BJ (cell line): Measurements from ENCODE around the gene FAM83G. TPM values are rescaled to one million over a fixed set of nuclear protein-coding genes. Genes with fewer than 3 reads are reported as not detected.
"Not testable (repeated sequence)": the region's sequence is repeated elsewhere in the genome, so short reads cannot be mapped to it uniquely, and the experiment has no call there.

Experiments used
- CTCF ChIA-PET: fragments of 350-600 bp; formaldehyde crosslinking; extraction: SDS; loops from one replicate; lab custom pipeline; 2021; ENCODE audit warnings: antibody characterized with exemption, inconsistent platforms; lab: Yijun Ruan, JAX
- POLR2A ChIA-PET: fragments of 300-600 bp; sonication (Branson Sonifier 250); formaldehyde crosslinking; extraction: SDS; loops from one replicate; lab custom pipeline; 2021; ENCODE audit warnings: antibody characterized with exemption; lab: Charles Lee
- DNase-seq: peaks from one replicate; pipeline ENCODE4 v3.0.0-alpha.2; 2011; ENCODE audit warnings: low read depth
- H3K27me3 ChIP-seq: 2 replicates; pipeline ENCODE4 v1.6.0; 2011; ENCODE audit warnings: low read length; ENCODE audit not compliant: control insufficient read depth, insufficient read depth
- H3K36me3 ChIP-seq: 2 replicates; pipeline ENCODE4 v1.5.1; 2011; ENCODE audit warnings: low read length; ENCODE audit not compliant: control insufficient read depth, insufficient read depth
- H3K4me3 ChIP-seq: 2 replicates; pipeline ENCODE4 v1.5.1; 2011; ENCODE audit warnings: low read depth, mild to moderate bottlenecking, control low read depth, low read length
- polyA plus RNA-seq: library from polyadenylated mRNA; depleted of rRNA; stranded (reverse); fragments of >200 nt; gene quantifications from 2 replicates; pipeline ENCODE4 v1.2.3, GENCODE V29; 2011
- TF ChIP-seq, protein P1 (sequence below): IDR thresholded peaks from 2 replicates; pipeline ENCODE4 v1.5.1; 2011; ENCODE audit warnings: low read depth, mild to moderate bottlenecking, control low read depth, inconsistent platforms, low read length, moderate library complexity; ENCODE audit not compliant: insufficient read depth

The FAM83G gene
- polyA plus RNA-seq, 1 experiment: 10.3 TPM

- TF ChIP-seq, protein P1, sequence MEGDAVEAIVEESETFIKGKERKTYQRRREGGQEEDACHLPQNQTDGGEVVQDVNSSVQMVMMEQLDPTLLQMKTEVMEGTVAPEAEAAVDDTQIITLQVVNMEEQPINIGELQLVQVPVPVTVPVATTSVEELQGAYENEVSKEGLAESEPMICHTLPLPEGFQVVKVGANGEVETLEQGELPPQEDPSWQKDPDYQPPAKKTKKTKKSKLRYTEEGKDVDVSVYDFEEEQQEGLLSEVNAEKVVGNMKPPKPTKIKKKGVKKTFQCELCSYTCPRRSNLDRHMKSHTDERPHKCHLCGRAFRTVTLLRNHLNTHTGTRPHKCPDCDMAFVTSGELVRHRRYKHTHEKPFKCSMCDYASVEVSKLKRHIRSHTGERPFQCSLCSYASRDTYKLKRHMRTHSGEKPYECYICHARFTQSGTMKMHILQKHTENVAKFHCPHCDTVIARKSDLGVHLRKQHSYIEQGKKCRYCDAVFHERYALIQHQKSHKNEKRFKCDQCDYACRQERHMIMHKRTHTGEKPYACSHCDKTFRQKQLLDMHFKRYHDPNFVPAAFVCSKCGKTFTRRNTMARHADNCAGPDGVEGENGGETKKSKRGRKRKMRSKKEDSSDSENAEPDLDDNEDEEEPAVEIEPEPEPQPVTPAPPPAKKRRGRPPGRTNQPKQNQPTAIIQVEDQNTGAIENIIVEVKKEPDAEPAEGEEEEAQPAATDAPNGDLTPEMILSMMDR: no peak
- no peak overlapping the region for H3K4me3 ChIP-seq
- peaks cover 1% of the 10 kb centered on the region; the same call in 1 of the 2 replicates for H3K27me3 ChIP-seq
- ChIA-PET POLR2A (no interaction called here), CTCF (no interaction called here)
- no peak for DNase-seq
- no peaks in the 10 kb centered on the region for H3K36me3 ChIP-seq
These were observed 48.0 kb downstream of the FAM83G start for GRCh38 chr17:18956581-18956980.

- POLR2A ChIA-PET, H3K36me3 ChIP-seq, H3K27me3 ChIP-seq, CTCF ChIA-PET, DNase-seq, H3K4me3 ChIP-seq: not testable (repeated sequence)
These were observed 48.5 kb downstream of the FAM83G start for GRCh38 chr17:18956021-18956420.

- no peak overlapping the region for H3K4me3 ChIP-seq
- peaks cover 7% of the 10 kb centered on the region; the same call in 1 of the 2 replicates for H3K27me3 ChIP-seq
- DNase-seq: no peak
- CTCF ChIA-PET: interaction anchor here (0.6 to 1.1 kb wide), 2 partner anchors 10 to 12 kb away, joined by 3 read pairs; no protein-coding TSS in a partner anchor
- TF ChIP-seq, protein P1: no peak
- POLR2A ChIA-PET: no interaction called here
- H3K36me3 ChIP-seq: no peaks in the 10 kb centered on the region
These were observed 49.6 kb downstream of the FAM83G start for GRCh38 chr17:18955009-18955408.

DNA sequence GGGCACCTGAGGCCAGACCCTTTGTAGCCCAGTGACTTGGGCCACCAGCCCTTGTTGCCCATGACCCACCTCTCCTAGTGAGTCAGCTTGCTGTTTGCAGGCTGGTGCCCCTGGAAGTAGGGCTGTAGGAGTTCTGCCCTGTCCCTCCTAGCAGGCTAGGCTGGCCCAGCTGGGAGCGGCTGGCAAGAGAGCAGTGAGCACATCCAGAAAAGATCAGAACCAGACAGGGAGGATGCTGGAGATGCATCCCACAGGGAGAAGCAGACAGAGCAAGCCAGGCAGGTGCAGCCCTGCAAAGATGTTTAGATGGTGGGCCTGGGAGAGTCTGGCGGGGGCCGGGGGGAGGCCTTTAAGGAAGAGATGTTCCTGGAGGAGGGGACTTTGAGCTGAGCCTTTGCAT is 50.2 kb downstream of the FAM83G start:
- CTCF ChIA-PET: no interaction called here
- H3K4me3 ChIP-seq: no peak overlapping the region
- DNase-seq: no peak
- H3K27me3 ChIP-seq: peaks cover 11% of the 10 kb centered on the region
- TF ChIP-seq, protein P1: no peak
- POLR2A ChIA-PET: no interaction called here
- H3K36me3 ChIP-seq: no peaks in the 10 kb centered on the region

DNA sequence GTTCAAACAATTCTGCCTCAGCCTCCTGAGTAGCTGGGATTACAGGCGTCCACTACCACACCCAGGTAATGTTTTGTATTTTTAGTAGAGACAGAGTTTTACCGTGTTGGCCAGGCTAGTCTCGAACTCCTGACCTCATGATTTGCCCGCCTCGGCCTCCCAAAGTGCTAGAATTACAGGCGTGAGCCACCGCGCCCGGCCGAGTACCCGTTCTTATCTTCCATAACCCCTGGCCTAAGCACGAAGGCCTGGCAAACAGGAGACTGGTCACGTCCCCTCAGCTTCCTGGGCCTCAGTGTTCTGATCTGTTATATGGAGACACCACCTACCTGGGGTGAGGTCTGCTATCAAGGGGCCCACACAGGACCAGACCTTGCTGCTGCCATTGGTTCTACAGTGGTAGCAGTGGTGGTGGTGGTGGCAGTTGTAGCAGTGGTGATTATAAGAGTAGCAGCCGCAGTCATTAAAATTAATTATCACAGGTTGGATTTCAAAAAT is 51.3 kb downstream of the FAM83G start:
- no peak overlapping the region for H3K4me3 ChIP-seq
- no peaks in the 10 kb centered on the region for H3K36me3 ChIP-seq
- POLR2A ChIA-PET: no interaction called here
- no peak for DNase-seq
- TF ChIP-seq, protein P1: no peak
- H3K27me3 ChIP-seq: peaks cover 12% of the 10 kb centered on the region
- CTCF ChIA-PET: interaction anchor here (1.4 kb wide), 1 partner anchor 8 kb away, joined by 4 read pairs; no protein-coding TSS in a partner anchor
